HepG2 (cell line): ENCODE measurements around the gene ZBTB7B. TPM values are rescaled to one million over a fixed set of nuclear protein-coding genes. Genes with fewer than 3 reads are reported as not detected.

ENCODE experiments used
- CCAR2 ChIP-seq: fragments of 200-400 bp; formaldehyde crosslinking; optimal IDR thresholded peaks from 2 replicates; pipeline ENCODE3; 2018; ENCODE audit warnings: low read depth, mild to moderate bottlenecking, low read length, moderate library complexity
- CCDC6 ChIP-seq: sonication (generic); formaldehyde crosslinking; IDR thresholded peaks from 2 replicates; pipeline ENCODE4 v1.8.1; 2022; ENCODE audit warnings: mild to moderate bottlenecking, missing genetic modification reagents, moderate library complexity
- HDAC2 ChIP-seq: sonication (generic); formaldehyde crosslinking; IDR thresholded peaks from 2 replicates; pipeline ENCODE4 v1.4.0; 2020; ENCODE audit warnings: missing genetic modification reagents
- MTA1 ChIP-seq: sonication (generic); formaldehyde crosslinking; IDR thresholded peaks from 2 replicates; pipeline ENCODE4 v1.4.0; 2020; ENCODE audit warnings: missing genetic modification reagents, mild to moderate bottlenecking, borderline replicate concordance
- MTF1 ChIP-seq: sonication (generic); formaldehyde crosslinking; IDR thresholded peaks from 2 replicates; pipeline ENCODE4 v1.5.0; 2020; ENCODE audit warnings: missing genetic modification reagents
- NCOA1 ChIP-seq: sonication (generic); formaldehyde crosslinking; IDR thresholded peaks from 2 replicates; pipeline ENCODE4 v1.9.0; 2021; ENCODE audit warnings: missing genetic modification reagents
- SIN3A ChIP-seq: IDR thresholded peaks from 2 replicates; pipeline ENCODE4 v1.6.1; 2011; ENCODE audit warnings: low read depth, mild to moderate bottlenecking, control low read depth, low read length, borderline replicate concordance
- SOX5 ChIP-seq: IDR thresholded peaks from 2 replicates; pipeline ENCODE4 v1.6.1; 2016; ENCODE audit warnings: borderline replicate concordance
- SP5 ChIP-seq: IDR thresholded peaks from 2 replicates; pipeline ENCODE4 v1.6.1; 2016; ENCODE audit warnings: low read depth, borderline replicate concordance
- TARDBP ChIP-seq: sonication (generic); formaldehyde crosslinking; IDR thresholded peaks from 2 replicates; pipeline ENCODE4 v1.8.0; 2022; ENCODE audit warnings: mild to moderate bottlenecking, missing genetic modification reagents
- ZNF160 ChIP-seq: sonication (generic); formaldehyde crosslinking; IDR thresholded peaks from 2 replicates; pipeline ENCODE4 v1.8.0; 2022; ENCODE audit warnings: mild to moderate bottlenecking, inconsistent platforms, missing genetic modification reagents
- ZNF207 ChIP-seq: fragments of 450-650 bp; IDR thresholded peaks from 2 replicates; pipeline ENCODE4 v1.6.1; 2016; ENCODE audit warnings: antibody characterized with exemption, borderline replicate concordance
- ZNF230 ChIP-seq: sonication (generic); formaldehyde crosslinking; IDR thresholded peaks from 2 replicates; pipeline ENCODE4 v1.4.0; 2020; ENCODE audit warnings: mild to moderate bottlenecking, missing genetic modification reagents
- ZNF3 ChIP-seq: IDR thresholded peaks from 2 replicates; pipeline ENCODE4 v1.7.0; 2017; ENCODE audit warnings: inconsistent platforms
- ZNF331 ChIP-seq: sonication (generic); formaldehyde crosslinking; IDR thresholded peaks from 2 replicates; pipeline ENCODE4 v1.4.0; 2020; ENCODE audit warnings: missing genetic modification reagents
- ZNF460 ChIP-seq: sonication (generic); formaldehyde crosslinking; IDR thresholded peaks from 2 replicates; pipeline ENCODE4 v1.5.1; 2020; ENCODE audit warnings: missing genetic modification reagents, mild to moderate bottlenecking, borderline replicate concordance
- ZNF678 ChIP-seq: sonication (generic); formaldehyde crosslinking; IDR thresholded peaks from 2 replicates; pipeline ENCODE4 v1.4.0; 2020; ENCODE audit warnings: mild to moderate bottlenecking, missing genetic modification reagents
- ZNF761 ChIP-seq: sonication (generic); formaldehyde crosslinking; conservative IDR thresholded peaks from 2 replicates; pipeline ENCODE4 v1.4.0; 2020; ENCODE audit warnings: mild to moderate bottlenecking, missing genetic modification reagents
- polyA plus RNA-seq, 8 experiments: library from polyadenylated mRNA; depleted of rRNA in 3 of 8; stranded (reverse) in 7 of 8; unstranded in 1 of 8; fragments of >200 nt; fragmentation: Illumina TruSeq in 4 of 8; extraction: Trizol in 4 of 8; gene quantifications; 2 replicates each; pipeline versions ENCODE4 v1.2.1 to v1.2.3, GENCODE V29; 2011 to 2016; ENCODE audit warnings: low read depth in 4 of 8, missing spikeins in 1 of 8, mixed read lengths in 1 of 8; ENCODE audit not compliant: insufficient read depth in 1 of 8
- total RNA-seq, 5 experiments: library from RNA; depleted of rRNA; stranded (reverse); fragments of >200 nt; fragmentation: Illumina TruSeq; extraction: Trizol; gene quantifications; 2 replicates each; pipeline ENCODE4 v1.2.3, GENCODE V29; 2016; ENCODE audit warnings: low read depth in 1 of 5
- TF ChIP-seq, protein P1 (sequence below): sonication (generic); formaldehyde crosslinking; IDR thresholded peaks from 2 replicates; pipeline ENCODE4 v1.5.1; 2020; ENCODE audit warnings: mild to moderate bottlenecking, missing genetic modification reagents, moderate library complexity
- TF ChIP-seq, protein P2 (sequence below): IDR thresholded peaks from 2 replicates; pipeline ENCODE4 v1.4.0; 2020; ENCODE audit warnings: mild to moderate bottlenecking, missing genetic modification reagents
- TF ChIP-seq, protein P3 (sequence below): sonication (generic); formaldehyde crosslinking; IDR thresholded peaks from 2 replicates; pipeline ENCODE4 v1.8.1; 2023; ENCODE audit warnings: mild to moderate bottlenecking, missing genetic modification reagents

Gene ZBTB7B
- total and polyA plus RNA-seq, 2 of the 13 experiments (the other 11 are each of a cell fraction or from before 2014, with no cell fraction given), result 15.5 to 17.5 TPM

DNA sequence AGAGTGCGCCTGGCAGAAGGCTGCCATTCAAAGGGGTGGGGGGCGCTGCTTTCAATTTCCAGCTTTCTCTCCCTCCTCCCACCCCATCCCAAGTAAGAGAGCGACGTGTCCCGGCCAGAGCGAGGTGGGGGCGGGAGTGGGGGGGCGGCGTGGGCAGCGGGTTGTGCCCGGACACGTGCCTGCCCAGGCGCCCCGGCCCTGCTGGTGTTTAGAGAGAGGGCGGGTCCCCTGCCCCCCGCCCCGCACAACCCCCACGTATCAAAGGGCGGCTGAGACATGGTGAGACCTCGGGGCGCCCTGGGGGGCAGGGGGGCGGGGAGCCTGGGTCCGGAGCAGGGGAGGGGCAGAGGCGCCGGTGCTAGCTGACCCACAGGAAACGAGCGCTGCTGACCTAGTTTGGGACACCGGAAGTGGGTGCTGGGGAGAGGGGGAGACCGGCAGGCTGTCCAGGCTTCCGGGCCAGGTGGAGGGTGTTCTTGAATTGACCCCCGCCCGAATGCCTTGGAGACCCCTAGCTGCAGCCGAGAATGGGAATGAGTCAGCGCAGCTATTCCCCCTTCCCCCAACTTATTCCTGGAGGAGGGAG is 1.3 kb downstream of the ZBTB7B start (continued):
- TF ChIP-seq NCOA1 (CRISPR knock-in tag) (no peak), ZNF331 (CRISPR knock-in tag) (peak; percentile 35; the same call in 1 of the 2 replicates), SP5 (CRISPR knock-in tag) (peak; percentile 80), ZNF678 (no peak), MTF1 (CRISPR knock-in tag) (no peak), TARDBP (CRISPR knock-in tag) (no peak), ZNF207 (no peak), HDAC2 (CRISPR knock-in tag) (peak; percentile 17; the same call in 1 of the 2 replicates), CCAR2 (no peak), ZNF160 (CRISPR knock-in tag) (no peak), ZNF761 (CRISPR knock-in tag) (0 out of 2 replicates have a peak, but pooled peaks have one; percentile 13), ZNF230 (no peak), ZNF460 (CRISPR knock-in tag) (no peak), SIN3A (peak; percentile 57; the same call in 1 of the 2 replicates), CCDC6 (no peak), ZNF3 (CRISPR knock-in tag) (no peak), MTA1 (CRISPR knock-in tag) (peak; percentile 64; the same call in 1 of the 2 replicates), SOX5 (no peak; the same call in 1 of the 2 replicates)
- TF ChIP-seq, protein P1, sequence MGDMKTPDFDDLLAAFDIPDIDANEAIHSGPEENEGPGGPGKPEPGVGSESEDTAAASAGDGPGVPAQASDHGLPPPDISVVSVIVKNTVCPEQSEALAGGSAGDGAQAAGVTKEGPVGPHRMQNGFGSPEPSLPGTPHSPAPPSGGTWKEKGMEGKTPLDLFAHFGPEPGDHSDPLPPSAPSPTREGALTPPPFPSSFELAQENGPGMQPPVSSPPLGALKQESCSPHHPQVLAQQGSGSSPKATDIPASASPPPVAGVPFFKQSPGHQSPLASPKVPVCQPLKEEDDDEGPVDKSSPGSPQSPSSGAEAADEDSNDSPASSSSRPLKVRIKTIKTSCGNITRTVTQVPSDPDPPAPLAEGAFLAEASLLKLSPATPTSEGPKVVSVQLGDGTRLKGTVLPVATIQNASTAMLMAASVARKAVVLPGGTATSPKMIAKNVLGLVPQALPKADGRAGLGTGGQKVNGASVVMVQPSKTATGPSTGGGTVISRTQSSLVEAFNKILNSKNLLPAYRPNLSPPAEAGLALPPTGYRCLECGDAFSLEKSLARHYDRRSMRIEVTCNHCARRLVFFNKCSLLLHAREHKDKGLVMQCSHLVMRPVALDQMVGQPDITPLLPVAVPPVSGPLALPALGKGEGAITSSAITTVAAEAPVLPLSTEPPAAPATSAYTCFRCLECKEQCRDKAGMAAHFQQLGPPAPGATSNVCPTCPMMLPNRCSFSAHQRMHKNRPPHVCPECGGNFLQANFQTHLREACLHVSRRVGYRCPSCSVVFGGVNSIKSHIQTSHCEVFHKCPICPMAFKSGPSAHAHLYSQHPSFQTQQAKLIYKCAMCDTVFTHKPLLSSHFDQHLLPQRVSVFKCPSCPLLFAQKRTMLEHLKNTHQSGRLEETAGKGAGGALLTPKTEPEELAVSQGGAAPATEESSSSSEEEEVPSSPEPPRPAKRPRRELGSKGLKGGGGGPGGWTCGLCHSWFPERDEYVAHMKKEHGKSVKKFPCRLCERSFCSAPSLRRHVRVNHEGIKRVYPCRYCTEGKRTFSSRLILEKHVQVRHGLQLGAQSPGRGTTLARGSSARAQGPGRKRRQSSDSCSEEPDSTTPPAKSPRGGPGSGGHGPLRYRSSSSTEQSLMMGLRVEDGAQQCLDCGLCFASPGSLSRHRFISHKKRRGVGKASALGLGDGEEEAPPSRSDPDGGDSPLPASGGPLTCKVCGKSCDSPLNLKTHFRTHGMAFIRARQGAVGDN (CRISPR knock-in tag), result peak; percentile 77
- TF ChIP-seq, protein P2, sequence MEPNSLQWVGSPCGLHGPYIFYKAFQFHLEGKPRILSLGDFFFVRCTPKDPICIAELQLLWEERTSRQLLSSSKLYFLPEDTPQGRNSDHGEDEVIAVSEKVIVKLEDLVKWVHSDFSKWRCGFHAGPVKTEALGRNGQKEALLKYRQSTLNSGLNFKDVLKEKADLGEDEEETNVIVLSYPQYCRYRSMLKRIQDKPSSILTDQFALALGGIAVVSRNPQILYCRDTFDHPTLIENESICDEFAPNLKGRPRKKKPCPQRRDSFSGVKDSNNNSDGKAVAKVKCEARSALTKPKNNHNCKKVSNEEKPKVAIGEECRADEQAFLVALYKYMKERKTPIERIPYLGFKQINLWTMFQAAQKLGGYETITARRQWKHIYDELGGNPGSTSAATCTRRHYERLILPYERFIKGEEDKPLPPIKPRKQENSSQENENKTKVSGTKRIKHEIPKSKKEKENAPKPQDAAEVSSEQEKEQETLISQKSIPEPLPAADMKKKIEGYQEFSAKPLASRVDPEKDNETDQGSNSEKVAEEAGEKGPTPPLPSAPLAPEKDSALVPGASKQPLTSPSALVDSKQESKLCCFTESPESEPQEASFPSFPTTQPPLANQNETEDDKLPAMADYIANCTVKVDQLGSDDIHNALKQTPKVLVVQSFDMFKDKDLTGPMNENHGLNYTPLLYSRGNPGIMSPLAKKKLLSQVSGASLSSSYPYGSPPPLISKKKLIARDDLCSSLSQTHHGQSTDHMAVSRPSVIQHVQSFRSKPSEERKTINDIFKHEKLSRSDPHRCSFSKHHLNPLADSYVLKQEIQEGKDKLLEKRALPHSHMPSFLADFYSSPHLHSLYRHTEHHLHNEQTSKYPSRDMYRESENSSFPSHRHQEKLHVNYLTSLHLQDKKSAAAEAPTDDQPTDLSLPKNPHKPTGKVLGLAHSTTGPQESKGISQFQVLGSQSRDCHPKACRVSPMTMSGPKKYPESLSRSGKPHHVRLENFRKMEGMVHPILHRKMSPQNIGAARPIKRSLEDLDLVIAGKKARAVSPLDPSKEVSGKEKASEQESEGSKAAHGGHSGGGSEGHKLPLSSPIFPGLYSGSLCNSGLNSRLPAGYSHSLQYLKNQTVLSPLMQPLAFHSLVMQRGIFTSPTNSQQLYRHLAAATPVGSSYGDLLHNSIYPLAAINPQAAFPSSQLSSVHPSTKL (CRISPR knock-in tag), result peak; percentile 29; the same call in 1 of the 2 replicates
- TF ChIP-seq, protein P3, sequence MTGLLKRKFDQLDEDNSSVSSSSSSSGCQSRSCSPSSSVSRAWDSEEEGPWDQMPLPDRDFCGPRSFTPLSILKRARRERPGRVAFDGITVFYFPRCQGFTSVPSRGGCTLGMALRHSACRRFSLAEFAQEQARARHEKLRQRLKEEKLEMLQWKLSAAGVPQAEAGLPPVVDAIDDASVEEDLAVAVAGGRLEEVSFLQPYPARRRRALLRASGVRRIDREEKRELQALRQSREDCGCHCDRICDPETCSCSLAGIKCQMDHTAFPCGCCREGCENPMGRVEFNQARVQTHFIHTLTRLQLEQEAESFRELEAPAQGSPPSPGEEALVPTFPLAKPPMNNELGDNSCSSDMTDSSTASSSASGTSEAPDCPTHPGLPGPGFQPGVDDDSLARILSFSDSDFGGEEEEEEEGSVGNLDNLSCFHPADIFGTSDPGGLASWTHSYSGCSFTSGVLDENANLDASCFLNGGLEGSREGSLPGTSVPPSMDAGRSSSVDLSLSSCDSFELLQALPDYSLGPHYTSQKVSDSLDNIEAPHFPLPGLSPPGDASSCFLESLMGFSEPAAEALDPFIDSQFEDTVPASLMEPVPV (CRISPR knock-in tag), result peak; percentile 82; the same call in 1 of the 2 replicates
